HT-29 (cell line): ENCODE results near the gene RUFY1. TPM values are rescaled to one million over a fixed set of nuclear protein-coding genes. Genes with fewer than 3 reads are reported as not detected.

Experiments
- DNase-seq: peaks from one replicate; pipeline ENCODE4 v3.0.0-alpha.2; 2015; ENCODE audit warnings: low spot score
- total RNA-seq: library from RNA; depleted of rRNA; stranded (reverse); fragments of >200 nt; shearing (Covaris generic); gene quantifications from 2 replicates; pipeline ENCODE4 v1.2.3, GENCODE V29; 2014

The RUFY1 gene
- total RNA-seq, 1 experiment from 2014 or later, result 45.5 TPM

DNA sequence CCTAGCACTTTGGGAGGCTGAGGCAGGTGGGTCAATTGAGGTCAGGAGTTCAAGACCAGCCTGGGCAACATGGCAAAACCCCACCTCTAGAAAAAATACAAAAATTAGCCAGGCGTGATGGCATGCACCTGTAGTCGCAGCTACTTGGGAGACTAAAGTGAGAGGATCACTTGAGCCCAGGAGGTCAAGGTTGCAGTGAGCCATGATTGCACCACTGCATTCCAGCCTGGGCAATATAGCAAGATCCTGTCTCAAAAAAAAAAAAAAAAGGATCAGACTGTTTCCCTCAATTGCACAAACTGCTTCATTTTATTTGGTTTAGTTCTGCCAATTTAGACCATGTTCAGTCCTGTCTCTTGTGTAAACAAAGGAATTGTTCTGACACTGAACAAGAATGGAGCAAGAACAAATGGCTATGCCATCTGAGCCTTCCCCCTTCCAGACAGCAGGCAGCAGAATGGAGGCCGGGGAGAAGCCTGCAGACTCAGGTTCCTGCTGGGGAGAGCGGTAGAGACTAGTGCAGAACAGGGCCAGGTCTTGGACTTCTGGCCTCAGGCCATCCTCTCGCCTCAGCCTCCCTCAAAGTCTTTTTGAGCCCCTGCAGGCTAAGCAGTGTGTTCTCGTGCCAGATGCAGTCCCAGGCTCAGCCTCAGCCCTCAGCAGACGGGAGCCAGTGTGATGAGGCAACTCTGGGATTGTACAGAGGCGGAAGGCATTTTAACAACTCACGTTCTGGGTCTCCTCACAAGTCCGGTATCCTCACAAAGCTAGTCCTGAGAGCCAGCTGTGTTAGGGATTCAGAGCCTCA is 54.9 kb downstream of the RUFY1 start:
- DNase-seq, result no peak

GRCh38 chr5:179606071-179606909 is 55.9 kb downstream of the RUFY1 start:
- DNase-seq, result no peak

GRCh38 chr5:179606910-179607159 is 56.5 kb downstream of the RUFY1 start:
- DNase-seq, result no peak

DNA sequence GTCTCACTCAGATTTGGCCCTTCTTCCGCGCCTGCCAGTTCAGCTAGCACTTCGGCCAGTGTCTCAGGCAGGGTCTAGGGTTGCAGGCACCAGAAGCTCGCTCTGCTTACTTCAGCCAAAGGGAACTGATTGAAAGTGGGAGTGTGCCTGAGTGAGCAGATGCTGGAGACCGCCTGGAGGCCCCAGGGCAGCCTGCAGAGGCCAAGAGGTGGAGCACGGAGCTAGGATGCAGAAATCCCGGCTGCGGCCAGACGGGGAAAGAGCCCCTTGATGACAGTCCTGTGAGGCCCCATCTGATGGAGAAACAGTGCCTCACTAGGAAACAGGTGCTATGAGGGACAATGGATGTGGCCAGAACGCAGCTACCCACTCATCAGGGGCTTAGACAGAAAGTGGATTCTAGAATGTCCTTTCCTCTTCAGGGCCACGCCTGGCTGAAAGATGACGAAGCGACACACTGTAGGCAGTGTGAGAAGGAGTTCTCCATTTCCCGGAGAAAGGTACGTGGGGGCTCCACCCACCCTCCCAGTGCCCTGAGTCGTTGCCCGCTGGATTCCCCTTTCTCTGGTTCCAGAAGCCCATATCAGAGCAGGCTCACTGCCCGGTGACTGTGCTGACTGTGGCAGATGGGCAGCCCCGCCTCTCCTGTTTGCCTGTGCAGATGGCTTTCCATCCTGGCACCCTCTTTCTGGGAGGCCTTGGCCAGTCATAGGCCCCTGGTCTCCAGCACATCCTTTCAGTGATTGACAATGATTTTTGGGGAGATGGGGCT is 57.0 kb downstream of the RUFY1 start:
- no peak for DNase-seq

DNA sequence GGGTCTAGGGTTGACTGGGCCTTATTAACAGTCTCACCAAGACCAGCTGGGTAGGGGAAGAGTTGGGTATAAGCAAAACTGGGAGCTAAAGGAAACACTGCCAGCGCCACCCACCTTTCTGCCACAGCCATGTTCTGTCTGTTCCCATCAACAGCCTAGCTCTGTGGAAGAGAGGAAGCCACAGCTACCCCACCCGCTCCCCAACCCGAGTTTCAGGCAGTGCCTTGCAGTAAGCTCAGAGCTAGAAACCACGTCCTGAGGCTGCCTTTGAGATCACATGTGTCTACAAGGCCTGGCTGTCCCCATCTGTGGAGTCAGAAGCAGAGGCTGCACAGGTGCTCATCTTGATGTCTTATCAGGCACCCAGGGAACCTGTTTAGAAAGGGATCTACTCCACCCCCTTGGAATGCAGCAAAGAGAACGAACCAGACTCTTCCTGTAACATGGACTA is 57.8 kb downstream of the RUFY1 start:
- DNase-seq, result no peak

- no peak for DNase-seq
Measured at GRCh38 chr5:179609834-179610108, 59.4 kb downstream of the RUFY1 start.

- no peak for DNase-seq
Measured at GRCh38 chr5:179610109-179610902, 60.0 kb downstream of the RUFY1 start.

DNA sequence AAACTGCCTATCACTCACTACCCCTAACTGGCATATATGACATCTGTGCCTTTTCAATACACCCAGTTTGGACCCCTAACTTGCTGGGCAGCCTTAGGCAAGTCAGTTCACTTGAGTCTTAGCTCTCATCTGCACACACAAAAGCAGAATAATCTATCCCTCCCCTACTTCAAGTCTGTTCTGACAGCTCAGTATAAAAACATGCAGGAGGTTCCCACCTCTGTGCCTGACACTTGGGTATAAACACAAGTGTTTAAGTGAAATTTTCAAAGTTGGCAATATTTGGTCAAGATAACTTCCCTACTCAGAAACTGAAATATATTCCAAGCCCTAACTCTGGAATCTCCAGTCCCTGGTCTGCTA is 60.5 kb downstream of the RUFY1 start:
- no peak for DNase-seq

GRCh38 chr5:179612577-179613459 is 62.5 kb downstream of the RUFY1 start:
- DNase-seq, result no peak

DNA sequence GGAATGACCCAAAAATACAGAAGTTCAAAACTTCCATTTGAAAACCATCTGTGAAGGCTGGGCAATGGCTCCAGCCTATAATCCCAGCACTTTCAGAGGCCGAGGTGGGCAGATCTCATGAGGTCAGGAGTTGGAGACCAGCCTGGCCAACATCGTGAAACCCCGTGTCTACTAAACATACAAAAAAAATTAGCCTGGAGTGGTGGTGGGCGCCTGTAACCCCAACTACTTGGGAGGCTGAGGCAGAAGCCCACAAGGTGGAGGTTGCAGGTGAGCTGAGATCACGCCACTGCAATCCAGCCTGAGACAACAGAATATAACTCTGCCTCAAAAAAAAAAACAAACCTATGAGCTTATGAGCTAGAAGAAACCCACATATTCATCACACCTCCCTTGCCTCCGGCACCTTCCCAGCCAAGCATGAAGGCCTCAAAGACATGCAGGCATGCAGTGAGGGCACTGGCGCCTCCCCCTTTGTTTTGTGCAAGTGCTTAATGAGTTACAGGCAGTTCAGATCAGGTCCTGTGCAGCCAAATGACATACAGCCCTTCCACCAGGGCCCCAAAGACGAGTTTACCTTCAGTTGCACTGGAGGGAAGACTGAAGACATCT is 63.2 kb downstream of the RUFY1 start:
- no peak for DNase-seq

- DNase-seq, result no peak
Measured at GRCh38 chr5:179614745-179615144, 64.4 kb downstream of the RUFY1 start.

DNA sequence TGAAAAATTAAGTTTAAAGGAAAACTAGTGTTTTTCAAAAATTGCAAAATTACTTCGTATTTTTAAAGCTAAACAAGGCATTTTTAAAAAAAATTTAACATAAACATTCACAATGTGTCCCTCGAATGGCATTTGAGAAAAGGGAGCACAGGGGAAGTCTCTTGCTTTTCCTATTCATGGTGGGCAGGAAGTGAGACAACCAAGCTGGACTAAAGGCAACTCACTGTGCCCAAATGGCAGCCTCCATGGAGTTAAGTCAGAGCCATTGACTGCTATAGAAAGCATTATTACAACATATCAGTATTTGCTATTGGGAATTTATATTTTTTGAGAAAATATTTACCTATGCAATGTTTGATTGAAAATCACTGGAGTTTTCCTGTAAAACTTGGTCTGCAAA is 64.8 kb downstream of the RUFY1 start:
- DNase-seq, result no peak

GRCh38 chr5:179616002-179616594 is 65.7 kb downstream of the RUFY1 start:
- no peak for DNase-seq

- no peak for DNase-seq
Measured at GRCh38 chr5:179617930-179618329, 67.6 kb downstream of the RUFY1 start.

DNA sequence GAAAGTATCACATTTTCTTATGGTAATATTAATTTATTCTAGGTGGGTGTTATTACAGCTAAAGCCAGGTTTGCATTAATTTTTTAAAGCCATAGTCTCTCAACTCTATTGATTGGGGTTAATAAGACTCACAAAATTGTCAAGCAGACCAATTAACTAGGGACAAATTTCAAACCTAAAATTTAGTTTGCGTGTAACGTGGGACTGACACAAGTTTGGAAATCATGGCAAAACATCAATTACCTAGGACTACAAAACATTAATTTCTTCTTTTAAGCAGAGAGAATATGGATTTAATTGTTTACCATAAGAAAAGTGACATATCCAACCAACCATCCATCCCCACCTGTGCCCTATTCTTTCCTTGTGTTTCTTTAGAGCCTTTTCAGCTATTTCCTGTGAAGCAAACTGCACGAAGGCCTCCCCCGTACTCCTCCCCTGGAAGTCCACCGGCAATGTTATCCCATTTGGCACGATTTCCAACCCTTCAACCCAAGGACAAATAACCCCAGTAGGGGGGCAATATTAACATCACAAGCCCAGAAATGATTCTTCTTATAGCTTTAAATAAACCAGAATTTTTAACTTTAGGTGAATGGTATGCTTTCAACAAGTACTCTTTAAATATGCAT is 68.7 kb downstream of the RUFY1 start:
- DNase-seq, result no peak

GRCh38 chr5:179619776-179620175 is 69.4 kb downstream of the RUFY1 start:
- DNase-seq, result no peak

GRCh38 chr5:179620293-179620692 is 69.9 kb downstream of the RUFY1 start:
- no peak for DNase-seq

DNA sequence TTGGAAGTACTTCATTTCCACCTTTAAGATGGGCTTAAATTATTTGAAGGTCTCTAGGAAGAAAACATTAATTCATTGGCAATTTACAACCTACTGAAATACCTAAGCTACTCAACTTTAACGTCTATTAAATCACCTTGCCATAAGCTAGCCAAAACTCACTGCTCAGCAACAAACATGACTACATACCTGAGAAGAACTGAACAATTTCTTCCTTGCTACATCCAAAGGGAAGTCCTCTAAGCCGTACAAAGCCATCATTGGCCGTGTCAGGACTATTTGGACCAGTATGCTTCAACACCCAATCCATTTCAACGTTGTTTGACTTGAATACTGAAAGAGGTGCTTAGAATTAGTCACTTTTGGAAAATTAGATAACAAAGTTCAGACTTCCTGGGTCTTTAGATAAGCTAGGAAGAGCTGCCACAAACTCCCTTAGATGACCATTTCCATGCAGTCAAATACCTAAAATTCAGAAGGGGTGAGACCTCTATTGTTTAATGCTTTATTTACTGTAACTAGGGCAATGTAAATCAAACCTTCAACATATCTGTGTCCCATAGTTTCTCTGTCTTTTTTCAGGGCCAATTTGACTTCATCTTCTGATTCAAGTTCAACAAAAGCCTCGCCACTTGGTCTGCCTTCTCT is 70.5 kb downstream of the RUFY1 start:
- no peak for DNase-seq
